NB4 (cell line): Measurements from ENCODE around the gene SLC12A4.

Experiments used
- DNase-seq: peaks from one replicate; pipeline ENCODE4 v3.0.0; 2010; ENCODE audit warnings: low read depth
- H3K4me3 ChIP-seq: one replicate; pipeline ENCODE4 v1.5.1; 2011; ENCODE audit warnings: mild to moderate bottlenecking, low read depth, low read length, moderate library complexity
- CTCF ChIP-seq: IDR thresholded peaks from one replicate; pipeline ENCODE4 v1.5.1; 2012; ENCODE audit warnings: low read depth, low read length
- MAX ChIP-seq: IDR thresholded peaks from 2 replicates; pipeline ENCODE4 v1.6.1; 2011; ENCODE audit warnings: low read depth, low read length
- MYC ChIP-seq: IDR thresholded peaks from 2 replicates; pipeline ENCODE4 v1.6.1; 2011; ENCODE audit warnings: low read depth, low read length
- POLR2A ChIP-seq: IDR thresholded peaks from 2 replicates; pipeline ENCODE4 v1.6.1; 2011; ENCODE audit warnings: mild to moderate bottlenecking; ENCODE audit not compliant: insufficient read length; ENCODE audit errors: extremely low read depth

The SLC12A4 gene

GRCh38 chr16:67949645-67950044 lies 18.8 kb downstream of the SLC12A4 start:
- TF ChIP-seq CTCF (no peak), MAX (no peak), POLR2A (no peak), MYC (no peak)
- H3K4me3 ChIP-seq: no peak overlapping the region
- no peak for DNase-seq

DNA sequence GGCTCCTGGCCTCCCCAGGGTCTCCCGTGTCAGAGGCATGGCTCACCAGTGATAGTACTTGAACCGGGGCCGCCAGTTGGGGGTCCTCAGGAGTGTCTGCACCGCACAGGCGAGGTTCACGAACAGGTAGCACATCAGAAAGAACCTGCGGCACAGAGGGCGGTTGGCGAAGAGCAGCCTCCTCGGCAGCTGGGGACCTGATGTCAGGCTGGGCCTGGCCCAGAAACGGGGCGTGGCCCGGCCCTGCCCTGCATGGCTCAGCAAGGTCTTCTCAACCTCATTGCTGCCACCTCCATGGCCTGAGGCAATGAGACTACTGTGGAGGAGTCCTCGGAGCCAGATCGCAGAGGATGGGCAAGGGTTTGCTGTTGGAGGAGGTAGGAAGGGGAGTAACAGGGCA lies 20.4 kb downstream of the SLC12A4 start:
- no peak overlapping the region for H3K4me3 ChIP-seq
- no peak for DNase-seq
- no peak for TF ChIP-seq MAX
- TF ChIP-seq MYC: no peak
- no peak for TF ChIP-seq CTCF
- TF ChIP-seq POLR2A: no peak

DNA sequence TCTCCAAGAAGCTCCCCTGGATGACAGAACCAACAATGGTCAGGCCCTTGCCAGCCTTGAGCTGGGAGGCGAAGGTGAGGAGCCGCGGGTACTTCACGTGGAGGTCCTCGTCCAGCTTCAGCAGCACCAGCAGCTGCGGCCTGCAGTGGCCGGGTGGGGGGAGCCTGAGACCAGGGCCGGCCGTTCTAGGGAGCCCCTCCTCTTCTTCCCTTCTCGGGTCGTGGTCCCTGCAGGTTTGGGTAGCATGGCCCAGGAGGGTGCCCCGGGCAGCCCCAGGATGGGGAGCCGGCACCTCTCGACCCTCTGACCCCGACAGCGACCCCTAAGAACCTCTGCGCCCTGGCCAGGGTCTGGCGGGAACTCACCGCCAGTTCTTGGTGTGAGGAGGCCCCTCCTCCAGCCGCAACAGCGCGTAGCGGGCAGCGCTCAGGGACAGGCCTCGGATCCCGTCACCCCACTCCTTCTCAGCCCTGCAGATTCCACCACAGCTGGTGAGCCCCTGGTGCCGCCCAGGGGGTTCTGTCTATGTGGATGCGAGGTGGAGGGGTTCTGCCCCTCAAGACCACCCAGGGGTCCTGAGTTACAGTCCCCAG lies 21.4 kb downstream of the SLC12A4 start:
- DNase-seq: no peak
- no peak overlapping the region for H3K4me3 ChIP-seq
- TF ChIP-seq MAX (no peak), POLR2A (no peak), CTCF (no peak), MYC (no peak)

DNA sequence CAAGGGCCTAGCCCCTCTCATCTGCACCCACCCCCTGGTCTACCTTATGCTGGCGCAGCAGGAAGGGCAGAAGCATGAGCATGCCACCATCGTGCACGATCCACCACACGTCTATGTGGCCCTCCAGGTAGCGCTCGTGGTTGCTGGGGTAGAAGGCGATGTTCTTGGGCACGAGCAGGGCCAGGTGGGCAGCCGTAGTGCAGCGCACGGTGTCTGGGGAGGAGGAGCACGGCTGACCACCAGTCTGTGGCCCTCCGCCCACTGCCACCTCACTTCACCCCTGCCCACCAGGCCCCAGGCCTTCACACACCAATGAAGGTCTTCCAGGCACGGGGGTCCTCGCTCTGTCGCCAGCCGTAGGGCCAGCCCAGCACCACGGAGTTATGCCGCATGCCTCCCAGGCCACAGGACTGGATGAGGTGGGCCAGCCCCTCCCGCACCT lies 22.3 kb downstream of the SLC12A4 start:
- no peak for TF ChIP-seq POLR2A
- no peak for TF ChIP-seq MAX
- no peak for TF ChIP-seq MYC
- no peak for TF ChIP-seq CTCF
- DNase-seq: no peak

DNA sequence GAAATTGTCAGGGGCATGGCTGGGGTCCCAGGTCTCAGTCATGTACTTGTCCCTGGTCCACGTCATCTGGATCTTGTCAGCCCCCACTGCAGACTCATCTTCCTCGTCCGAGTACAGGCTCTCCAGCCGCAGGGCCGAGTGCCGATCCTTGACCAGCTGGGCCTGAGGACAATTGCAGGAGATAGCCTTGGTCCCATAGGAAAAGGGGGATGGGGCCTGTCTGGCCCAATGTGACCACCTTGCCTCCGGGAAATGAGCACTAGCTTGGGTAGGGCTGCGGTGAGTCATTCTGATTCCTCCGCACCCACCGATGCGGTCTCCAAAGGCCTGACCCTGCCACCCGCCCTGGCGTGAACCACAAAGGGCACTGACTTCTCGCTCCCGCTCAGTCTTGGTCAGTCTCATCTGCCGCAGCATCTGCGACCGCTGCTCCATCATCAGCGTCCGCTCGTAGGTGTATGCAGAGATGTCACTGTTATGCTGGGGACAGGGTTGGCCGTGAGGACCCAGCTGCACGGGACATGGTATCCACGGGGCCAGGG lies 23.0 kb downstream of the SLC12A4 start:
- TF ChIP-seq MYC (no peak), POLR2A (no peak), MAX (no peak), CTCF (no peak)
- H3K4me3 ChIP-seq: no peak overlapping the region
- no peak for DNase-seq

More for the DNA sequence above, 22.3 kb downstream of the SLC12A4 start:
- no peak overlapping the region for H3K4me3 ChIP-seq
